ENCODE measurements around the gene RAB32.

RAB32 gene

GRCh38 chr6:146582857-146583256, 39.2 kb downstream of the RAB32 start:
- ATAC-seq (no peak), DNase-seq (no peak)

DNA sequence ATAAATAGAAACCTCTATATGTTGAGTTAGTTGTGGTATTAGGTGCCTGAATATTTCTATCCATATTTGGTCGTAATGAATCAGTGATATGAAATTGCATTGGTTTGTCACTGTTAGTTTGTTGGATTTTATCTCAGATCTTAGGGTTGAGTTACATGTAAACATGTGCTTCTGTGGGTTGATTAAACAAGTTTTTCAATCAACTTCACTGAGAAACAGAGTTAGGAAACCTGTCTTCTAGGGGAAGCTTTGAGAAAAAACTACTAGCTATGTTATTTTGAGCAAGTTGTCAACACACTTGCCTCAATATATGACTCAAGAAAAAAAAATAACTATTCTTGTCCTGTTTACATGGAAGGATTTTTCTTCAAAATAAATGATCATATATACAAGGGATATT, 40.3 kb downstream of the RAB32 start:
- ATAC-seq (no peak), DNase-seq (no peak)

GRCh38 chr6:146587459-146587858, 43.8 kb downstream of the RAB32 start:
- DNase-seq (no peak), ATAC-seq (no peak)

- ATAC-seq (no peak), DNase-seq (no peak)
Measured at GRCh38 chr6:146590492-146590891, 46.9 kb downstream of the RAB32 start.

GRCh38 chr6:146592451-146592850, 48.8 kb downstream of the RAB32 start:
- ATAC-seq (no peak), DNase-seq (no peak)

- no peak for DNase-seq
- no peak for ATAC-seq
Measured at GRCh38 chr6:146593986-146594385, 50.4 kb downstream of the RAB32 start.

GRCh38 chr6:146594495-146594894, 50.9 kb downstream of the RAB32 start:
- DNase-seq (no peak), ATAC-seq (no peak)

DNA sequence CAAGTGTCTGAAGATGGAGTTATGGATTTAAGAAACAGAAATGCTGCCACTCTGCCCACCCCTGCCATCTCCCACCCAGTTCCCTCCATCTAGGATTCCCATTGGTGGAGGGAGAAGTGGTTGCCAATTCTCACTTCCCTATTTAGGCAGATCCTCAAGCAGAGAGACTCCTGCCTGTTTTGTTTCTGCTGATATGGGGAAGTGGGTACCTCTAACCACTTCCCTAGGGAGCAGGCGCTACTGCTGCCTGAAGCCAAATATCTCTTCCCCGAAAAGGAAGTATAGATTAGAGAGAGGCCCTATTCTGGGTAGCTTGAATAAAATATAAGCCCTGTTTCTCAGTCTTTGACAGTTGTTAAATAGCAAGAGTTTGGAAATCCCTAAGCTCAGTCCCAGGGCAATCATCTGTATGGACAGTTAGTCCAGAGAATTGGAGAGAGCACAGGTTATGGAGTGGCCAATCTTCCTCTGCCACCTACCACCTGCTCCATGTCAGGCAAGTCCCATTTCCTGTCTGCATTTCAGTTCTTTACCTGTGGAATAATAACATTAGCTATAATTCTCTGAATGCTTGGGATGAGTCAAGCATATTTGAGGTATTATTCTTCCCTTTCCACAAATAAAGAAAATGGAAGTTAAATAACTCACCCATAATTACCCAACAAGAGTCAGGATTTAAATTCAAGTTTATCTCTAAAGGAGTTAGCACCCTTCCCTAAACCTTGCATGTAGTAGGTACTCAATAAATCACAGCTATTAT, 52.5 kb downstream of the RAB32 start:
- ATAC-seq = no peak
- no peak for DNase-seq

- ATAC-seq (no peak), DNase-seq (peak; percentile 12)
Measured at GRCh38 chr6:146598772-146599405, 55.3 kb downstream of the RAB32 start, which contains the start of gene ADGB. Gene ADGB, plus strand, starts transcription at chr6:146598972. Its CDS starts 69 bp downstream, at chr6:146599041.

GRCh38 chr6:146601352-146601751, 57.7 kb downstream of the RAB32 start:
- ATAC-seq (no peak), DNase-seq (no peak)

DNA sequence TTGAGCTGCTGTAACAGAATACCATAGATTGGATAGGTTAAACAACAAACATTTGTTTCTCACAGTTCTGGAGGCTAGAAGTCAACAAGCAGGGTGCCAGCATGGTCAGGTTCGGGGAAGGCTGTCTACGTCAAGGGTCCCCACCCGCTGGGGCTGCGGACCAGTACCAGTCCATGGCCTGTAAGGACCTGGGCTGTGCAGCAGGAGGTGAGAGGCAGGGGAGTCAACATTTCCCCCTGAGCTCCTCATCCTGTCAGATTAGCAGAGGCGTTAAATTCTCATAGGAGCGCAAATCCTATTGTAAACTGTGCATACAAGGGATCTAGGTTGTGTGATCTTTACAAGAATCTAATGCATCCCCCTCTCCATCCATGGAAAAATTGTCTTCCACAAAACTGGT, 58.9 kb downstream of the RAB32 start:
- ATAC-seq (no peak), DNase-seq (no peak)

Measured in stimulated activated naive CD8-positive, alpha-beta T cell treated with anti-CD3 and anti-CD28 coated beads, Interleukin-15, Interleukin-2, amounts not matched to agents 100 U/mL and 50 U/mL, for 24 hours (primary cell).